Measurements from ENCODE around the gene ARHGEF40.

Gene ARHGEF40

DNA sequence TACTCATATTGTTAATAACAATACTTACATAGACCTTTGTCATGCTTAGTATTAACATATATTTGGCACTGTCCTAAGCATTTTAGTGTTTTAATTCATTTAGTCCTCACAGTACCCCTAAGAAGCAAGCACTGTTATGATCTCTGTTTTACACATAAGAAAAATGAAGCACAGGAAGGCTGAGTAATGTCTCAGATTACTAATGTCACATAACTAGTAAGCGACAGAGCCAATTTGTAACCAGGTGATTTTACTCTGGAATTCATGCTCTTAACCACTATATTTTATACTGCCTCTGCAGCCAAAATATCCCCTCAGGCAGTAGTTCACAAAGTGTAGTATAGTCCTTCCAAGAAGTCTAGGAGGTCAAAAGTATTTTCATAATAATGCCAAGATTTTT, 51.0 kb downstream of the ARHGEF40 start:
- no peak for DNase-seq (ENCODE audit: low read depth, low spot score)

GRCh38 chr14:21123429-21123828, 53.3 kb downstream of the ARHGEF40 start:
- no peak for DNase-seq (ENCODE audit: low read depth, low spot score)

DNA sequence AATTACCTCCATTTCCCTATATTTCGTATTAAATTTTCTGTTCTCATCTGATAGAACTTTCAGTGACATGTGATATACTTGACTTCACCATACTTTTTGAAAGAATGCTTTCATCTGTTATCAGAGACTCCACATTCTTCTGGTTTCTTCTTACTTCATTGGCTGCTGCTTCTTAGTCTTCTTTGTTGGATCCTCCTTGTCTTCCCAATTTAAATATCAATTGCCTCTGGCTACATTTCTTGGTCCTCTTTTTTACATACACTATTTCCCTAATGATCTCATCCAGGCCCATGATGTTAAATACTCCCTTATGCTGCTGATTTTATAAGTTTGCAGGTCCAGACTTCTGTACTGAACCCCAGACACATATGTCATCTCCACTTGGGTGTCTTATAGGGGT, 63.8 kb downstream of the ARHGEF40 start:
- peak; percentile 3 for DNase-seq (ENCODE audit: low read depth, low spot score)

GRCh38 chr14:21136024-21136423, 65.9 kb downstream of the ARHGEF40 start:
- DNase-seq (ENCODE audit: low read depth, low spot score), result no peak

Data from ELF-1 (cell line).